Activated naive CD8-positive, alpha-beta T cell treated with anti-CD3 and anti-CD28 coated beads, Interleukin-2, amount 10 ng/mL, durations not matched to agents 7 days and 5 days (primary cell): ENCODE measurements around the gene FEM1B. TPM values are rescaled to one million over a fixed set of nuclear protein-coding genes. Genes with fewer than 3 reads are reported as not detected.

Source experiments
- ATAC-seq: fragments of 150-1000 bp; cut with Tn5 transposase; one replicate; pipeline ENCODE4 v1.10.0; 2021; ENCODE audit warnings: low read depth, moderate library complexity
- POLR2A ChIA-PET: fragments of 350-600 bp; sonication (Branson Sonifier 250); formaldehyde crosslinking; loops from one replicate; lab custom pipeline; 2021; ENCODE audit warnings: antibody characterized with exemption; lab: Charles Lee
- DNase-seq: peaks from one replicate; pipeline ENCODE4 v3.0.0; 2021
- H3K27ac Mint-ChIP-seq: one replicate; pipeline ENCODE4 v1.8.0; 2022; ENCODE audit warnings: mild to moderate bottlenecking, mixed read lengths
- H3K27me3 Mint-ChIP-seq: one replicate; pipeline ENCODE4 v1.8.0; 2022; ENCODE audit warnings: mild to moderate bottlenecking, moderate library complexity, mixed read lengths
- H3K36me3 Mint-ChIP-seq: one replicate; pipeline ENCODE4 v1.8.0; 2021; ENCODE audit warnings: mild to moderate bottlenecking, mixed read lengths
- H3K4me1 Mint-ChIP-seq: one replicate; pipeline ENCODE4 v1.8.0; 2021; ENCODE audit warnings: mixed read lengths
- H3K4me3 Mint-ChIP-seq: one replicate; pipeline ENCODE4 v1.8.0; 2022; ENCODE audit warnings: mild to moderate bottlenecking, moderate library complexity, mixed read lengths
- H3K9me3 Mint-ChIP-seq: one replicate; pipeline ENCODE4 v1.8.0; 2021; ENCODE audit warnings: mixed read lengths
- total RNA-seq, 2 experiments: library from RNA; stranded (reverse); gene quantifications; one replicate each; pipeline ENCODE4 v1.2.3, GENCODE V29; 2021

The FEM1B gene
- total RNA-seq, 2 experiments from 2014 or later = 51.9 to 54.0 TPM

GRCh38 chr15:68318008-68318835, 40.7 kb downstream of the FEM1B start:
- POLR2A ChIA-PET = no interaction called here
- no peaks in the 10 kb centered on the region for H3K36me3 Mint-ChIP-seq
- H3K4me1 Mint-ChIP-seq = no peaks in the 10 kb centered on the region
- H3K4me3 Mint-ChIP-seq = no peak overlapping the region
- no peaks in the 10 kb centered on the region for H3K9me3 Mint-ChIP-seq
- DNase-seq (peak; percentile 14), ATAC-seq (no peak)
- no peaks in the 10 kb centered on the region for H3K27me3 Mint-ChIP-seq
- peak overlapping the region; percentile 8 for H3K27ac Mint-ChIP-seq

GRCh38 chr15:68318931-68319909, 41.7 kb downstream of the FEM1B start:
- H3K36me3 Mint-ChIP-seq = no peaks in the 10 kb centered on the region
- H3K4me1 Mint-ChIP-seq = peaks cover 2% of the 10 kb centered on the region
- no peak overlapping the region for H3K4me3 Mint-ChIP-seq
- H3K9me3 Mint-ChIP-seq = no peaks in the 10 kb centered on the region
- ATAC-seq (no peak), DNase-seq (no peak)
- POLR2A ChIA-PET = interaction anchor here (0.7 to 1.1 kb wide), 2 partner anchors 17 to 462 kb away, joined by 3 read pairs; no protein-coding TSS in a partner anchor
- H3K27ac Mint-ChIP-seq = peak overlapping the region; percentile 19
- H3K27me3 Mint-ChIP-seq = no peaks in the 10 kb centered on the region

- no peaks in the 10 kb centered on the region for H3K27me3 Mint-ChIP-seq
- no peaks in the 10 kb centered on the region for H3K36me3 Mint-ChIP-seq
- DNase-seq (no peak), ATAC-seq (no peak)
- no peaks in the 10 kb centered on the region for H3K9me3 Mint-ChIP-seq
- POLR2A ChIA-PET = interaction anchor here (0.7 to 1.1 kb wide), 2 partner anchors 18 to 461 kb away, joined by 3 read pairs; no protein-coding TSS in a partner anchor
- peaks cover 2% of the 10 kb centered on the region for H3K4me1 Mint-ChIP-seq
- no peak overlapping the region for H3K27ac Mint-ChIP-seq
- no peak overlapping the region for H3K4me3 Mint-ChIP-seq
These were observed 42.5 kb downstream of the FEM1B start for GRCh38 chr15:68319997-68320396.

- ATAC-seq (no peak), DNase-seq (no peak)
- POLR2A ChIA-PET = no interaction called here
- Mint-ChIP-seq H3K27me3 (no peaks in the 10 kb centered on the region), H3K4me3 (no peak overlapping the region), H3K36me3 (no peaks in the 10 kb centered on the region), H3K9me3 (no peaks in the 10 kb centered on the region), H3K27ac (no peak overlapping the region), H3K4me1 (peaks cover 6% of the 10 kb centered on the region)
These were observed 43.7 kb downstream of the FEM1B start for GRCh38 chr15:68321229-68321628.

GRCh38 chr15:68322796-68323195, 45.3 kb downstream of the FEM1B start:
- Mint-ChIP-seq H3K27me3 (no peaks in the 10 kb centered on the region), H3K9me3 (no peaks in the 10 kb centered on the region), H3K4me3 (no peak overlapping the region), H3K4me1 (peaks cover 21% of the 10 kb centered on the region), H3K27ac (no peak overlapping the region), H3K36me3 (no peaks in the 10 kb centered on the region)
- ATAC-seq (no peak), DNase-seq (no peak)
- POLR2A ChIA-PET = no interaction called here

- DNase-seq (no peak), ATAC-seq (no peak)
- Mint-ChIP-seq H3K27me3 (no peaks in the 10 kb centered on the region), H3K27ac (no peak overlapping the region), H3K4me1 (peaks cover 31% of the 10 kb centered on the region), H3K4me3 (no peak overlapping the region), H3K36me3 (no peaks in the 10 kb centered on the region), H3K9me3 (no peaks in the 10 kb centered on the region)
- POLR2A ChIA-PET = interaction anchor here (1.1 kb wide), 1 partner anchor 9 kb away, joined by 3 read pairs; no protein-coding TSS in a partner anchor
These were observed 48.2 kb downstream of the FEM1B start for GRCh38 chr15:68325726-68326125.

GRCh38 chr15:68326711-68327354, 49.3 kb downstream of the FEM1B start:
- Mint-ChIP-seq H3K27ac (peak overlapping the region; percentile 84), H3K36me3 (no peaks in the 10 kb centered on the region), H3K27me3 (peaks cover 4% of the 10 kb centered on the region), H3K4me3 (peak overlapping the region; percentile 58), H3K9me3 (no peaks in the 10 kb centered on the region), H3K4me1 (peaks cover 31% of the 10 kb centered on the region)
- POLR2A ChIA-PET = interaction anchor here (1.1 kb wide), 1 partner anchor 10 kb away, joined by 3 read pairs; no protein-coding TSS in a partner anchor
- DNase-seq (peak; percentile 46), ATAC-seq (peak; percentile 40)

- DNase-seq = no peak
- peak overlapping the region; percentile 57 for H3K27ac Mint-ChIP-seq
- H3K27me3 Mint-ChIP-seq = peaks cover 7% of the 10 kb centered on the region
- POLR2A ChIA-PET = interaction anchor here (0.6 to 1.5 kb wide), 3 partner anchors 22 to 786 kb away, joined by 3 to 5 read pairs (median 3); no protein-coding TSS in a partner anchor
- peak overlapping the region; percentile 17 for H3K4me3 Mint-ChIP-seq
- peak; percentile 77 for ATAC-seq
- H3K36me3 Mint-ChIP-seq = no peaks in the 10 kb centered on the region
- peaks cover 31% of the 10 kb centered on the region for H3K4me1 Mint-ChIP-seq
- no peaks in the 10 kb centered on the region for H3K9me3 Mint-ChIP-seq
These were observed 50.9 kb downstream of the FEM1B start for GRCh38 chr15:68328443-68328842.

- H3K27ac Mint-ChIP-seq = no peak overlapping the region
- peaks cover 28% of the 10 kb centered on the region for H3K4me1 Mint-ChIP-seq
- H3K36me3 Mint-ChIP-seq = no peaks in the 10 kb centered on the region
- H3K27me3 Mint-ChIP-seq = peaks cover 7% of the 10 kb centered on the region
- H3K9me3 Mint-ChIP-seq = no peaks in the 10 kb centered on the region
- POLR2A ChIA-PET = interaction anchor here (0.6 to 1.5 kb wide), 3 partner anchors 23 to 787 kb away, joined by 3 to 5 read pairs (median 3); no protein-coding TSS in a partner anchor
- ATAC-seq (no peak), DNase-seq (no peak)
- H3K4me3 Mint-ChIP-seq = no peak overlapping the region
These were observed 51.4 kb downstream of the FEM1B start for GRCh38 chr15:68328964-68329363.

- no peak for ATAC-seq
These were observed 52.9 kb downstream of the FEM1B start for GRCh38 chr15:68330416-68330815.

GRCh38 chr15:68330901-68331300, 53.4 kb downstream of the FEM1B start:
- Mint-ChIP-seq H3K4me1 (peaks cover 28% of the 10 kb centered on the region), H3K27ac (no peak overlapping the region), H3K4me3 (no peak overlapping the region), H3K9me3 (no peaks in the 10 kb centered on the region), H3K27me3 (peaks cover 11% of the 10 kb centered on the region), H3K36me3 (no peaks in the 10 kb centered on the region)
- no peak for ATAC-seq
- DNase-seq = no peak
- POLR2A ChIA-PET = no interaction called here

More at GRCh38 chr15:68330416-68330815, 52.9 kb downstream of the FEM1B start:
- DNase-seq = no peak
- no peak overlapping the region for H3K27ac Mint-ChIP-seq
- no peaks in the 10 kb centered on the region for H3K36me3 Mint-ChIP-seq
- peaks cover 28% of the 10 kb centered on the region for H3K4me1 Mint-ChIP-seq
- H3K4me3 Mint-ChIP-seq = no peak overlapping the region
- POLR2A ChIA-PET = no interaction called here
- peaks cover 11% of the 10 kb centered on the region for H3K27me3 Mint-ChIP-seq
- no peaks in the 10 kb centered on the region for H3K9me3 Mint-ChIP-seq

GRCh38 chr15:68332266-68332665, 54.7 kb downstream of the FEM1B start:
- DNase-seq (no peak), ATAC-seq (no peak)
- H3K4me1 Mint-ChIP-seq = peaks cover 15% of the 10 kb centered on the region
- H3K27ac Mint-ChIP-seq = no peak overlapping the region
- POLR2A ChIA-PET = no interaction called here
- peaks cover 11% of the 10 kb centered on the region for H3K27me3 Mint-ChIP-seq
- no peaks in the 10 kb centered on the region for H3K9me3 Mint-ChIP-seq
- H3K4me3 Mint-ChIP-seq = no peak overlapping the region
- H3K36me3 Mint-ChIP-seq = no peaks in the 10 kb centered on the region
